ENCODE data around the gene METTL1. TPM values are rescaled to one million over a fixed set of nuclear protein-coding genes. Genes with fewer than 3 reads are reported as not detected.

The METTL1 gene
- total and polyA plus RNA-seq, 2 donors (not counting 1 experiment from before 2014, with no cell fraction given) = 9.1 to 9.2 TPM

- Mint-ChIP-seq H3K4me1 (peaks cover 32% of the 10 kb centered on the region), H3K27ac (no peak overlapping the region), H3K4me3 (peak overlapping the region; percentile 93), H3K9me3 (ENCODE audit: insufficient read depth) (no peaks in the 10 kb centered on the region), H3K27me3 (peaks cover 24% of the 10 kb centered on the region)
- DNase-seq (peak; percentile 68), ATAC-seq (ENCODE audit: low read depth) (peak; percentile 78)
- Histone ChIP-seq H3K4me2 (replicated peaks; ENCODE audit: low read depth, low read length, poor library complexity, severe bottlenecking) (peak overlapping the region; percentile 87), H3K4me3 (ENCODE audit: control extremely low read depth in 1 of 5, extremely low read depth in 1 of 5, insufficient read depth in 1 of 5, low read depth in 2 of 5, low read length in 4 of 5) (peak overlapping the region; percentile 22 to 63 (median 58)), H3K9me3 (ENCODE audit: control extremely low read depth in 1 of 3, control insufficient read depth in 2 of 3, insufficient read depth in 1 of 3, low read length in 2 of 3) (peaks cover 0 to 13% (median 0%) of the 10 kb centered on the region in 3 donors), H3K27ac (ENCODE audit: low read length in 2 of 2) (no peak overlapping the region), H3K9ac (ENCODE audit: low read length) (peak overlapping the region; percentile 64), H3K79me2 (ENCODE audit: control insufficient read depth, insufficient read depth, low read length) (peaks cover 38% of the 10 kb centered on the region), H3K36me3 (replicated peaks in 1 of 2; ENCODE audit: control extremely low read depth in 1 of 2, control insufficient read depth in 1 of 2, extremely low read depth in 1 of 2, insufficient read depth in 2 of 2, low read length in 1 of 2) (peaks cover 0 to 12% of the 10 kb centered on the region in 2 experiments), H3K27me3 (replicated peaks in 1 of 4; ENCODE audit: control extremely low read depth in 1 of 4, control insufficient read depth in 3 of 4, insufficient read depth in 4 of 4, low read length in 3 of 4) (peaks cover 0 to 38% (median 26%) of the 10 kb centered on the region in 4 experiments), H4K20me1 (ENCODE audit: control insufficient read depth, insufficient read depth, low read length, poor library complexity, severe bottlenecking) (peaks cover 38% of the 10 kb centered on the region), H2AFZ (ENCODE audit: insufficient read depth, low read depth, low read length, poor library complexity, severe bottlenecking) (peak overlapping the region; percentile 77), H3K4me1 (ENCODE audit: control insufficient read depth in 2 of 2, insufficient read depth in 2 of 2, low read length in 2 of 2) (peaks cover 29 to 32% of the 10 kb centered on the region in 2 donors)
- 1% methylated on average over 59 of the region's 60 CpGs for WGBS (ENCODE audit: insufficient coverage)
- peak; percentile 98 for TF ChIP-seq EZH2 (IDR thresholded peaks at IDR 0.05; ENCODE audit: borderline replicate concordance, insufficient read depth, low read depth, low read length, poor library complexity, severe bottlenecking)
- TF ChIP-seq, protein P1, sequence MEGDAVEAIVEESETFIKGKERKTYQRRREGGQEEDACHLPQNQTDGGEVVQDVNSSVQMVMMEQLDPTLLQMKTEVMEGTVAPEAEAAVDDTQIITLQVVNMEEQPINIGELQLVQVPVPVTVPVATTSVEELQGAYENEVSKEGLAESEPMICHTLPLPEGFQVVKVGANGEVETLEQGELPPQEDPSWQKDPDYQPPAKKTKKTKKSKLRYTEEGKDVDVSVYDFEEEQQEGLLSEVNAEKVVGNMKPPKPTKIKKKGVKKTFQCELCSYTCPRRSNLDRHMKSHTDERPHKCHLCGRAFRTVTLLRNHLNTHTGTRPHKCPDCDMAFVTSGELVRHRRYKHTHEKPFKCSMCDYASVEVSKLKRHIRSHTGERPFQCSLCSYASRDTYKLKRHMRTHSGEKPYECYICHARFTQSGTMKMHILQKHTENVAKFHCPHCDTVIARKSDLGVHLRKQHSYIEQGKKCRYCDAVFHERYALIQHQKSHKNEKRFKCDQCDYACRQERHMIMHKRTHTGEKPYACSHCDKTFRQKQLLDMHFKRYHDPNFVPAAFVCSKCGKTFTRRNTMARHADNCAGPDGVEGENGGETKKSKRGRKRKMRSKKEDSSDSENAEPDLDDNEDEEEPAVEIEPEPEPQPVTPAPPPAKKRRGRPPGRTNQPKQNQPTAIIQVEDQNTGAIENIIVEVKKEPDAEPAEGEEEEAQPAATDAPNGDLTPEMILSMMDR (IDR thresholded peaks at IDR 0.05) = peak; percentile 57
- intact Hi-C loops (cut with micrococcal nuclease) = loop anchor here (1.0 kb wide), 1 partner anchor 9 kb away; no protein-coding TSS in a partner anchor
- CTCF ChIA-PET = interaction anchor here (0.5 to 3.0 kb wide), 6 partner anchors 9 to 140 kb away, joined by 3 to 37 read pairs (median 4); no protein-coding TSS in a partner anchor
- POLR2A ChIA-PET = interaction anchor here (1.1 kb wide), 1 partner anchor 9 kb away, joined by 4 read pairs; no protein-coding TSS in a partner anchor
Measured at GRCh38 chr12:57765003-57765697, 6.8 kb downstream of the METTL1 start.

DNA sequence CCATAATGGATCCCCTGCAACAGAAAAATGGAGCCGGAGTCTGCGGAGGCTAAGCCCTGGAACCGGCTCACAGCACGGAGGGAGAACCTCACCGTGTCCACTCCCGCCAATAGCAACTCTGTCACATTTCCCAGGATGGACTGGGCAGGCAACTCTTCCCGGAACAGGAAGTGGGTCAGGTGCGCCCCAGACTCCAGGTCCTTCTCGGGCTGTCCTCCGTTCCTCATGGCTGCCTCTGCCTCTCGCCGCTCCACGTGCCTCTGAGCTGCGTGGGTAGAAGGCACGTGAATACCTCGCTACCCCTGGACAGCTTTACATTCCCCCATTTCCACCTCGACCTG is 7.3 kb downstream of the METTL1 start:
- ChIA-PET CTCF (interaction anchor here (1.0 to 2.6 kb wide), 2 partner anchors 9 to 141 kb away, joined by 3 to 13 read pairs; no protein-coding TSS in a partner anchor), POLR2A (no interaction called here)
- ATAC-seq (ENCODE audit: low read depth) = peak; percentile 4
- Histone ChIP-seq H3K9me3 (ENCODE audit: control extremely low read depth in 1 of 3, control insufficient read depth in 2 of 3, insufficient read depth in 1 of 3, low read length in 2 of 3) (peaks cover 0 to 13% (median 0%) of the 10 kb centered on the region in 3 donors), H3K4me2 (replicated peaks; ENCODE audit: low read depth, low read length, poor library complexity, severe bottlenecking) (peak overlapping the region; percentile 87), H3K27me3 (replicated peaks in 1 of 4; ENCODE audit: control extremely low read depth in 1 of 4, control insufficient read depth in 3 of 4, insufficient read depth in 4 of 4, low read length in 3 of 4) (peaks cover 0 to 38% (median 26%) of the 10 kb centered on the region in 4 experiments), H3K9ac (ENCODE audit: low read length) (peak overlapping the region; percentile 64), H3K79me2 (ENCODE audit: control insufficient read depth, insufficient read depth, low read length) (peaks cover 43% of the 10 kb centered on the region), H4K20me1 (ENCODE audit: control insufficient read depth, insufficient read depth, low read length, poor library complexity, severe bottlenecking) (peaks cover 43% of the 10 kb centered on the region), H3K27ac (ENCODE audit: low read length in 2 of 2) (no peak overlapping the region), H2AFZ (ENCODE audit: insufficient read depth, low read depth, low read length, poor library complexity, severe bottlenecking) (peak overlapping the region; percentile 77), H3K4me1 (ENCODE audit: control insufficient read depth in 2 of 2, insufficient read depth in 2 of 2, low read length in 2 of 2) (peaks cover 32 to 35% of the 10 kb centered on the region in 2 donors), H3K4me3 (ENCODE audit: control extremely low read depth in 1 of 5, extremely low read depth in 1 of 5, insufficient read depth in 1 of 5, low read depth in 2 of 5, low read length in 4 of 5) (peak overlapping the region; percentile 22 to 63 (median 58)), H3K36me3 (replicated peaks in 1 of 2; ENCODE audit: control extremely low read depth in 1 of 2, control insufficient read depth in 1 of 2, extremely low read depth in 1 of 2, insufficient read depth in 2 of 2, low read length in 1 of 2) (peaks cover 0 to 15% of the 10 kb centered on the region in 2 experiments)
- DNase-seq = no peak
- intact Hi-C loops (cut with micrococcal nuclease) = loop anchor here (1.0 kb wide), 1 partner anchor 8 kb away; no protein-coding TSS in a partner anchor
- TF ChIP-seq, protein P1 (IDR thresholded peaks at IDR 0.05) = no peak
- TF ChIP-seq EZH2 (IDR thresholded peaks at IDR 0.05; ENCODE audit: borderline replicate concordance, insufficient read depth, low read depth, low read length, poor library complexity, severe bottlenecking) = no peak
- WGBS (ENCODE audit: insufficient coverage) = 20% methylated on average over 17 of the region's 17 CpGs
- Mint-ChIP-seq H3K27ac (no peak overlapping the region), H3K4me3 (peak overlapping the region; percentile 93), H3K4me1 (peaks cover 37% of the 10 kb centered on the region), H3K27me3 (peaks cover 24% of the 10 kb centered on the region), H3K9me3 (ENCODE audit: insufficient read depth) (no peaks in the 10 kb centered on the region)
